IMR-90 (cell line): ENCODE data around the gene GRPR. TPM values are rescaled to one million over a fixed set of nuclear protein-coding genes. Genes with fewer than 3 reads are reported as not detected.
"Not testable (repeated sequence)": the region's sequence is repeated elsewhere in the genome, so short reads cannot be mapped to it uniquely, and the experiment has no call there.

ENCODE experiments used
- ATAC-seq: fragments of 200-7000 bp; cut with Tn5 transposase; 2 replicates; pipeline ENCODE4 v1.9.1; 2020; ENCODE audit warnings: low read depth, mild to moderate bottlenecking, moderate library complexity
- BruUV-seq: library from RNA; stranded (reverse); fragments of 400-500 nt; replicated peaks from 2 replicates; lab custom pipeline; 2021; lab: Mats Ljungman, UMichigan
- CTCF ChIA-PET: fragments of 300-600 bp; formaldehyde crosslinking; extraction: SDS; loops from one replicate; lab custom pipeline; 2021; ENCODE audit warnings: antibody characterized with exemption; lab: Yijun Ruan, JAX
- POLR2A ChIA-PET: fragments of 300-600 bp; sonication (Branson Sonifier 250); formaldehyde crosslinking; loops from one replicate; lab custom pipeline; 2022; ENCODE audit warnings: antibody characterized with exemption; ENCODE audit not compliant: unreplicated experiment; lab: Charles Lee
- DNase-seq: peaks from one replicate; pipeline ENCODE4 v3.0.0; 2013
- H2AFZ ChIP-seq: replicated peaks from 2 replicates; pipeline ENCODE3; 2013; ENCODE audit warnings: low read length, mild to moderate bottlenecking; ENCODE audit not compliant: poor library complexity
- H2AK5ac ChIP-seq: 2 replicates; pipeline ENCODE4 v1.6.1; 2013; ENCODE audit warnings: low read depth, low read length, inconsistent platforms
- H2AK9ac ChIP-seq: replicated peaks from 2 replicates; pipeline ENCODE3; 2013; ENCODE audit warnings: mild to moderate bottlenecking, low read depth, low read length, moderate library complexity; ENCODE audit not compliant: poor library complexity
- H2BK120ac ChIP-seq: 2 replicates; pipeline ENCODE4 v1.6.1; 2013; ENCODE audit warnings: low read depth, low read length, inconsistent platforms
- H2BK15ac ChIP-seq: 3 replicates; pipeline ENCODE4 v1.6.1; 2013; ENCODE audit warnings: low read depth, low read length, inconsistent platforms
- H2BK20ac ChIP-seq: 2 replicates; pipeline ENCODE4 v1.6.1; 2013; ENCODE audit warnings: low read depth, mild to moderate bottlenecking, inconsistent platforms, low read length, moderate library complexity
- H2BK5ac ChIP-seq: 2 replicates; pipeline ENCODE4 v1.6.1; 2013; ENCODE audit warnings: mild to moderate bottlenecking, low read depth, low read length, inconsistent platforms; ENCODE audit not compliant: poor library complexity, severe bottlenecking
- H3K14ac ChIP-seq: replicated peaks from 2 replicates; pipeline ENCODE4 v1.6.1; 2013; ENCODE audit warnings: low read depth, low read length, inconsistent platforms
- H3K18ac ChIP-seq: 2 replicates; pipeline ENCODE4 v1.6.1; 2013; ENCODE audit warnings: low read depth, low read length, control low read depth
- H3K23ac ChIP-seq: 2 replicates; pipeline ENCODE4 v1.6.1; 2013; ENCODE audit warnings: low read depth, low read length, inconsistent platforms
- H3K27ac ChIP-seq: 2 replicates; pipeline ENCODE4 v1.5.1; 2013; ENCODE audit warnings: mild to moderate bottlenecking, control low read depth, low read length; ENCODE audit not compliant: insufficient read depth
- H3K27me3 ChIP-seq: 2 replicates; pipeline ENCODE4 v1.6.1; 2013; ENCODE audit warnings: low read length; ENCODE audit not compliant: control insufficient read depth, insufficient read depth
- H3K36me3 ChIP-seq: 2 replicates; pipeline ENCODE4 v1.6.1; 2013; ENCODE audit warnings: low read length, mixed read lengths; ENCODE audit not compliant: control insufficient read depth, insufficient read depth
- H3K4ac ChIP-seq: 2 replicates; pipeline ENCODE4 v1.6.1; 2013; ENCODE audit warnings: low read depth, low read length, inconsistent platforms
- H3K4me1 ChIP-seq: 2 replicates; pipeline ENCODE4 v1.6.1; 2013; ENCODE audit warnings: low read length, mixed read lengths; ENCODE audit not compliant: control insufficient read depth, insufficient read depth
- H3K4me2 ChIP-seq: 2 replicates; pipeline ENCODE4 v1.6.1; 2013; ENCODE audit warnings: low read depth, mild to moderate bottlenecking, control low read depth, low read length, moderate library complexity
- H3K4me3 ChIP-seq: 2 replicates; pipeline ENCODE4 v1.5.1; 2013; ENCODE audit warnings: low read depth, mild to moderate bottlenecking, control low read depth, low read length, moderate library complexity; ENCODE audit not compliant: insufficient read depth
- H3K56ac ChIP-seq: 2 replicates; pipeline ENCODE4 v1.6.1; 2013; ENCODE audit warnings: low read length, inconsistent platforms; ENCODE audit not compliant: insufficient read depth; ENCODE audit errors: extremely low read depth
- H3K79me1 ChIP-seq, 2 experiments: 2 replicates each; pipeline ENCODE4 v1.6.1; 2013; ENCODE audit warnings: low read length in 2 of 2, inconsistent platforms in 1 of 2, low read depth in 1 of 2
- H3K9ac ChIP-seq: 2 replicates; pipeline ENCODE4 v1.6.1; 2013; ENCODE audit warnings: low read depth, low read length, control low read depth
- H3K9me1 ChIP-seq: 2 replicates; pipeline ENCODE4 v1.6.1; 2013; ENCODE audit warnings: low read length, inconsistent platforms; ENCODE audit not compliant: insufficient read depth
- H3K9me3 ChIP-seq: 2 replicates; pipeline ENCODE4 v1.6.1; 2013; ENCODE audit warnings: low read length; ENCODE audit not compliant: control insufficient read depth, insufficient read depth
- H4K20me1 ChIP-seq: 2 replicates; pipeline ENCODE4 v1.6.1; 2013; ENCODE audit warnings: low read length, inconsistent platforms; ENCODE audit not compliant: insufficient read depth
- H4K5ac ChIP-seq: 2 replicates; pipeline ENCODE4 v1.6.1; 2013; ENCODE audit warnings: mild to moderate bottlenecking, low read depth, low read length, control low read depth
- H4K8ac ChIP-seq, 2 experiments: 2 replicates each; pipeline ENCODE4 v1.6.1; 2013; ENCODE audit warnings: low read depth in 2 of 2, low read length in 2 of 2, control low read depth in 1 of 2, inconsistent platforms in 1 of 2
- H4K91ac ChIP-seq: 2 replicates; pipeline ENCODE4 v1.6.1; 2013; ENCODE audit warnings: low read depth, low read length, inconsistent platforms; ENCODE audit not compliant: insufficient read depth
- BHLHE40 ChIP-seq: fragments of 150-350 bp; IDR thresholded peaks from 2 replicates; pipeline ENCODE4 v1.6.1; 2016; ENCODE audit warnings: mild to moderate bottlenecking, low read depth, low read length
- FOS ChIP-seq: fragments of 150-350 bp; IDR thresholded peaks from 2 replicates; pipeline ENCODE4 v1.6.1; 2016; ENCODE audit warnings: low read depth, low read length
- MAFK ChIP-seq: IDR thresholded peaks from 2 replicates; pipeline ENCODE4 v1.6.1; 2012; ENCODE audit warnings: low read depth, low read length, improper control_type of control experiment
- MAZ ChIP-seq: IDR thresholded peaks from 2 replicates; pipeline ENCODE4 v1.6.1; 2012; ENCODE audit warnings: low read depth, mild to moderate bottlenecking, low read length, improper control_type of control experiment, moderate library complexity, borderline replicate concordance
- NFE2L2 ChIP-seq: fragments of 150-350 bp; IDR thresholded peaks from 2 replicates; pipeline ENCODE4 v1.6.1; 2016; ENCODE audit warnings: low read depth, mild to moderate bottlenecking, low read length
- WGBS, 2 experiments: methylation state at CpG; one replicate each; pipeline versions ENCODE4 v1.1.5 to v1.1.7; 2013; ENCODE audit warnings: missing lambda C conversion rate in 2 of 2; ENCODE audit not compliant: insufficient read length in 1 of 2; ENCODE audit errors: extremely low coverage in 2 of 2; 5-methylcytosine and 5-hydroxymethylcytosine counted together
- dilution Hi-C: fragments of 300-500 bp; cut with HindIII; formaldehyde crosslinking; loops from one replicate; pipeline ENCODE4 v1.14.3; 2018; ENCODE audit warnings: low sequenced_read_pairs; ENCODE audit not compliant: unreplicated experiment
- in situ Hi-C: fragments of 300-500 bp; cut with MboI; formaldehyde crosslinking; loops from 3 replicates; pipeline ENCODE4 v1.14.3; 2019; ENCODE audit warnings: low sequenced_read_pairs, inconsistent platforms, mixed read lengths
- intact Hi-C: fragments of 100-400 bp; cut with micrococcal nuclease; formaldehyde crosslinking; loops from 2 replicates; pipeline ENCODE4 v1.10.0; 2022
- polyA plus RNA-seq, 3 experiments: library from polyadenylated mRNA; depleted of rRNA; stranded (reverse); fragments of >200 nt; gene quantifications; 2 replicates each; pipeline ENCODE4 v1.2.3, GENCODE V29; 2012; ENCODE audit warnings: low replicate concordance in 1 of 3
- total RNA-seq: library from RNA; depleted of rRNA; stranded (reverse); fragments of >200 nt; gene quantifications from 2 replicates; pipeline ENCODE4 v1.2.3, GENCODE V29; 2012
- TF ChIP-seq, protein P1 (sequence below): fragments of 150-350 bp; IDR thresholded peaks from 2 replicates; pipeline ENCODE4 v1.6.1; 2016; ENCODE audit warnings: low read depth, mild to moderate bottlenecking, low read length, moderate library complexity, borderline replicate concordance

Gene GRPR
- total and polyA plus RNA-seq, 2 of the 4 experiments (the other 2 are of a cell fraction), result 9.2 to 13.6 TPM

DNA sequence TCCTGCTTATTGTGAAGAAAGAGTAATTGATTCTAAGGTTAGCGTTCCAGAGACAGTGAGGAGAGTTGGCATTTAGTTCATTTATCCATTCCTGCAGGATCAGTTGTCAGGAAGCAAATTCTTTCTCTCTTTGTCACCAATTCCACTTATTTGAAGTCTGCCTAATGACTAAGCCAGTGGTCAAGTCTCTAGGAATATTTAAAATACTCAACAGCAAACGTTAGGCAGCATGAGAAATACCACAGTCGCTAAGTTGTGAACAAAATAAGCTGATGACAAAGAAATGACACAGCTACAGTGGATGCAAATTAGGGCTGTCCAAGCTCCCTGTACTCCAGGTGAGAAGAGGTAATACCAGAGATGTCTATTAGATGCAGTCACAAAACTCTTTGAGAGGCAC is 37.4 kb downstream of the GRPR start:
- ATAC-seq, result peak; percentile 90
- POLR2A ChIA-PET, result no interaction called here
- dilution Hi-C loops, result no loop called here

DNA sequence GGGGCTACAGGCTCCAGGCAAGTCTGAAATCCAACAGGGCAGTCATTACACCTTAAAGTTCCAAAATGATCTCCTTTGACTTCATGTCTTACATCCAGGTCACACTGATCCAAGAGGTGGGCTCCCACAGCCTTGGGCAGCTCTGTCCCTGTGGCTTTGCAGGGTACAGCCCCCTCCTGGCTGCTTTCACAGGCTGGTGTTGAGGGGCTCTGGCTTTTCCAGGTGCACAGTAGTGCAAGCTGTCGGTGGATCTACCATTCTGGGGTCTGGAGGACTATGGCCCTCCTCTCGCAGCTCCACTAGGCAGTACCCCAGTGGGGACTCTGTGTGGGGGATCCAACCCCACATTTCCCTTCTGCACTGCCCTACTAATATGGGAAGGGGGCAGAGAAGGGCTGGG is 37.8 kb downstream of the GRPR start:
- H2BK5ac ChIP-seq, result peak overlapping the region; percentile 86
- dilution Hi-C loops, H3K9me1 ChIP-seq, in situ Hi-C loops, H3K4me3 ChIP-seq, H3K79me1 ChIP-seq, ATAC-seq, H3K4me1 ChIP-seq, intact Hi-C loops, H3K27me3 ChIP-seq, H3K9me3 ChIP-seq, BruUV-seq, H3K4me2 ChIP-seq, DNase-seq, POLR2A ChIA-PET, H3K9ac ChIP-seq, H3K36me3 ChIP-seq, H4K20me1 ChIP-seq: not testable (repeated sequence)
- H2BK20ac ChIP-seq, result peak overlapping the region; percentile 93
- CTCF ChIA-PET, result interaction anchor here (0.6 kb wide), 1 partner anchor 916 kb away, joined by 9 read pairs; no protein-coding TSS in a partner anchor
- no CpG with 5 or more reads among the region's 2 CpGs for WGBS, 2 experiments
- H4K8ac ChIP-seq, result peak overlapping the region; percentile 43 to 77; a peak in 3 of 4 replicates
- peak overlapping the region; percentile 64 for H3K27ac ChIP-seq
- peak overlapping the region; percentile 97 for H2AK5ac ChIP-seq
- peak overlapping the region; percentile 70 for H3K18ac ChIP-seq
- H4K91ac ChIP-seq, result peak overlapping the region; percentile 69
- peak overlapping the region; percentile 26 for H2AK9ac ChIP-seq
- peak overlapping the region; percentile 80; the same call in 2 of the 3 replicates for H2BK15ac ChIP-seq
- peak overlapping the region; percentile 44 for H4K5ac ChIP-seq
- peak overlapping the region; percentile 29 for H3K14ac ChIP-seq
- H3K4ac ChIP-seq, result peak overlapping the region; percentile 81
- H3K56ac ChIP-seq, result 0 out of 2 replicates have a peak overlapping the region, but pooled peaks have one; percentile 45
- peak overlapping the region; percentile 91 for H2BK120ac ChIP-seq
- H3K23ac ChIP-seq, result peak overlapping the region; percentile 57; the same call in 1 of the 2 replicates
- peak overlapping the region; percentile 54 for H2AFZ ChIP-seq

More for the DNA sequence above, 37.4 kb downstream of the GRPR start:
- Histone ChIP-seq H3K9me3 (no peaks in the 10 kb centered on the region), H2BK20ac (peak overlapping the region; percentile 93), H3K4me3 (no peak overlapping the region), H4K91ac (peak overlapping the region; percentile 69), H3K18ac (peak overlapping the region; percentile 71; the same call in 1 of the 2 replicates), H2BK120ac (peak overlapping the region; percentile 91), H3K36me3 (no peaks in the 10 kb centered on the region), H3K56ac (0 out of 2 replicates have a peak overlapping the region, but pooled peaks have one; percentile 45), H2AK9ac (no peak overlapping the region), H4K8ac (peak overlapping the region in 1 of 2 experiments; percentile 77; a peak in 2 of 4 replicates), H4K20me1 (no peaks in the 10 kb centered on the region), H3K9ac (no peak overlapping the region), H2AFZ (no peak overlapping the region), H3K4me2 (peak overlapping the region; percentile 52; the same call in 1 of the 2 replicates), H3K4ac (peak overlapping the region; percentile 81), H4K5ac (peak overlapping the region; percentile 3; the same call in 1 of the 2 replicates), H3K9me1 (peaks cover 5% of the 10 kb centered on the region; the same call in 1 of the 2 replicates), H2BK15ac (no peak overlapping the region), H3K14ac (peak overlapping the region; percentile 29), H2AK5ac (peak overlapping the region; percentile 97), H3K27me3 (no peaks in the 10 kb centered on the region), H3K79me1 (no peaks in the 10 kb centered on the region), H3K27ac (peak overlapping the region; percentile 64), H3K4me1 (peaks cover 6% of the 10 kb centered on the region), H3K23ac (0 out of 2 replicates have a peak overlapping the region, but pooled peaks have one; percentile 57), H2BK5ac (peak overlapping the region; percentile 86)
- CTCF ChIA-PET, result interaction anchor here (0.6 kb wide), 1 partner anchor 916 kb away, joined by 9 read pairs; no protein-coding TSS in a partner anchor
- WGBS, 2 experiments, result no CpG with 5 or more reads among the region's 3 CpGs
- intact Hi-C loops, result no loop called here
- BruUV-seq, result no TSS peak
- in situ Hi-C loops, result no loop called here
- TF ChIP-seq, protein P1, sequence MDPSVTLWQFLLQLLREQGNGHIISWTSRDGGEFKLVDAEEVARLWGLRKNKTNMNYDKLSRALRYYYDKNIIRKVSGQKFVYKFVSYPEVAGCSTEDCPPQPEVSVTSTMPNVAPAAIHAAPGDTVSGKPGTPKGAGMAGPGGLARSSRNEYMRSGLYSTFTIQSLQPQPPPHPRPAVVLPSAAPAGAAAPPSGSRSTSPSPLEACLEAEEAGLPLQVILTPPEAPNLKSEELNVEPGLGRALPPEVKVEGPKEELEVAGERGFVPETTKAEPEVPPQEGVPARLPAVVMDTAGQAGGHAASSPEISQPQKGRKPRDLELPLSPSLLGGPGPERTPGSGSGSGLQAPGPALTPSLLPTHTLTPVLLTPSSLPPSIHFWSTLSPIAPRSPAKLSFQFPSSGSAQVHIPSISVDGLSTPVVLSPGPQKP, result no peak
- TF ChIP-seq FOS, result peak; percentile 40; the same call in 1 of the 2 replicates
- TF ChIP-seq MAZ, result no peak
- TF ChIP-seq NFE2L2, result no peak
- no peak for TF ChIP-seq BHLHE40
- TF ChIP-seq MAFK, result 0 out of 2 replicates have a peak, but pooled peaks have one; percentile 3
- peak; percentile 88 for DNase-seq
